Measurements from ENCODE around the gene GOLM1. TPM values are rescaled to one million over a fixed set of nuclear protein-coding genes. Genes with fewer than 3 reads are reported as not detected.
"Not testable (repeated sequence)": the region's sequence is repeated elsewhere in the genome, so short reads cannot be mapped to it uniquely, and the experiment has no call there.

Gene GOLM1, protein sequence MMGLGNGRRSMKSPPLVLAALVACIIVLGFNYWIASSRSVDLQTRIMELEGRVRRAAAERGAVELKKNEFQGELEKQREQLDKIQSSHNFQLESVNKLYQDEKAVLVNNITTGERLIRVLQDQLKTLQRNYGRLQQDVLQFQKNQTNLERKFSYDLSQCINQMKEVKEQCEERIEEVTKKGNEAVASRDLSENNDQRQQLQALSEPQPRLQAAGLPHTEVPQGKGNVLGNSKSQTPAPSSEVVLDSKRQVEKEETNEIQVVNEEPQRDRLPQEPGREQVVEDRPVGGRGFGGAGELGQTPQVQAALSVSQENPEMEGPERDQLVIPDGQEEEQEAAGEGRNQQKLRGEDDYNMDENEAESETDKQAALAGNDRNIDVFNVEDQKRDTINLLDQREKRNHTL
- 100 to 1,000 TPM in 4 of 5 donors, 10 to 100 TPM in 1; 92.3 to 116 (median 107) TPM for polyA plus RNA-seq (ENCODE audit: insufficient read depth in 1 of 5, insufficient read length in 5 of 5, low replicate concordance in 1 of 5)
- long read RNA-seq, donor 1, transcript GOLM1-203 (10 exons, 3,046 nt): major isoform, 38 of 57 reads
- long read RNA-seq, donor 1, partial matches to known transcripts: 17 of 57 reads
- long read RNA-seq, donor 1, other reads (novel, unspliced or antisense): 0 of 57 reads
- long read RNA-seq, donor 2, transcript GOLM1-203 (10 exons, 3,046 nt): major isoform, 28 of 34 reads
- long read RNA-seq, donor 2, partial matches to known transcripts: 0 of 34 reads
- long read RNA-seq, donor 2, other reads (novel, unspliced or antisense): 6 of 34 reads
- long read RNA-seq, donor 3, transcript GOLM1-203 (10 exons, 3,046 nt): major isoform, 13 of 23 reads
- long read RNA-seq, donor 3, partial matches to known transcripts: 8 of 23 reads
- long read RNA-seq, donor 3, other reads (novel, unspliced or antisense): 0 of 23 reads
- long read RNA-seq, donor 4, transcript GOLM1-203 (10 exons, 3,046 nt): major isoform, 13 of 21 reads
- long read RNA-seq, donor 4, partial matches to known transcripts: 8 of 21 reads
- long read RNA-seq, donor 4, other reads (novel, unspliced or antisense): 0 of 21 reads
- long read RNA-seq, donor 5, transcript GOLM1-203 (10 exons, 3,046 nt): major isoform, 13 of 20 reads
- long read RNA-seq, donor 5, partial matches to known transcripts: 5 of 20 reads
- long read RNA-seq, donor 5, other reads (novel, unspliced or antisense): 0 of 20 reads
- long read RNA-seq, donor 6, transcript GOLM1-203 (10 exons, 3,046 nt): major isoform, 31 of 34 reads
- long read RNA-seq, donor 6, partial matches to known transcripts: 0 of 34 reads
- long read RNA-seq, donor 6, other reads (novel, unspliced or antisense): 0 of 34 reads
- long read RNA-seq, donor 7, transcript GOLM1-203 (10 exons, 3,046 nt): major isoform, 37 of 42 reads
- long read RNA-seq, donor 7, partial matches to known transcripts: 0 of 42 reads
- long read RNA-seq, donor 7, other reads (novel, unspliced or antisense): 5 of 42 reads
- long read RNA-seq, donor 8, transcript GOLM1-203 (10 exons, 3,046 nt): major isoform, 11 of 12 reads
- long read RNA-seq, donor 8, partial matches to known transcripts: 0 of 12 reads
- long read RNA-seq, donor 8, other reads (novel, unspliced or antisense): 0 of 12 reads

GRCh38 chr9:86098824-86099700, at the start of gene GOLM1:
TSS of gene GOLM1 (minus strand) at chr9:86099558. CDS start at chr9:86079320, 20,238 bp downstream.
- DNase-seq: peak; percentile 51 to 58

DNA sequence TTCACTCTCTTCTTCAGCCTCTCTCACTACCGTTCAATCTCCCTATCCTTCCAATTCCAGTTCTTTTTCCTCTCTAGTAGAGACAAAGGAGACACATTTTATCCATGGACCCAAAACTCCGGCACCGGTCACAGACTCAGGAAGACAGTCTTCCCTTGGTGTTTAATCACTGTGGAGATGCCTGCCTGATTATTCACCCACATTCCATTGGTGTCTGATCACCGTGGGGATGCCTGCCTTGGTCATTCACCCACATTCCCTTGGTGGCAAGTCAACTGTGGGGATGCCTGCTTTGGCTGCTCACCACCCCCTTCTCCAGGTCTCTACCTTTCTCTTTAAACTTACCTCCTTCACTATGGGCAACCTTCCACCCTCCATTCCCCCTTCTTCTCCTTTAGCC, 47.3 kb upstream of the GOLM1 start:
- DNase-seq: not testable (repeated sequence)

DNA sequence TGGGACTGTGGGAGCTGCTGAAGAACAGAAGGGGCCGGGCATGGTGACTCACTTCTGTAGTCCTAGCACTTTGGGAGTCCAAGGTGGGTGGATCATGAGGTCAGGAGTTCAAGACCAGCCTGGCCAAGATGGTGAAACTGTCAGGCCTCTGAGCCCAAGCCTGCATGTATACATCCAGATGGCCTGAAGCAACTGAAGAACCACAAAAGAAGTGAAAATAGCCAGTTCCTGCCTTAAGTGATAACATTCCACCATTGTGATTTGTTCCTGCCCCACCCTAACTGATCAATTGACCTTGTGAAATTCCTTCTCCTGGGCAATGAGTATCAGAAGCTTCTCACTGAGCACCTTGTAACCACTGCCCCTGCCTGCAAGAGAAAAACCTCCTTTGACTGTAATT, 46.6 kb upstream of the GOLM1 start:
- DNase-seq: not testable (repeated sequence)

- no peak for DNase-seq
Observed at GRCh38 chr9:86142973-86143372, 43.6 kb upstream of the GOLM1 start.

GRCh38 chr9:86141843-86142242, 42.5 kb upstream of the GOLM1 start:
- DNase-seq: no peak

DNA sequence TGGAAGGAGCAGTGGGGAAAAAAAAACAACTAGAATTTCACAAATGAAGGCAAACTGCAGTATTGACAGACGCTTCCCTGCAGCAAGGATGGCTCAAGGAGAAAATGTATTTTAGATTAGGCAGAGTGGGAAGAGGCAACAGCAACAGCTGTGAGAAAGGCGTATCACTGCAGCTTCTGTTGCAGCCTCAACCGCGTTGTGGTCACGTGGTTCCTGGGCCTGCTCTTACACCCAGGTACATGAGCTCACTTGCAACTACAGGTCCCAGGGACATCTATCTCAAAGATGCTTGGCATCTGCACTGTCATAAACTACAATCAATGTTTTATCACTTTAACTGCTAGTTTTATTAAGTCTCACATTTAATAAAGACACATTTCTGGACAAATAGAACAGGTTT, 36.0 kb upstream of the GOLM1 start:
- no peak for DNase-seq

DNA sequence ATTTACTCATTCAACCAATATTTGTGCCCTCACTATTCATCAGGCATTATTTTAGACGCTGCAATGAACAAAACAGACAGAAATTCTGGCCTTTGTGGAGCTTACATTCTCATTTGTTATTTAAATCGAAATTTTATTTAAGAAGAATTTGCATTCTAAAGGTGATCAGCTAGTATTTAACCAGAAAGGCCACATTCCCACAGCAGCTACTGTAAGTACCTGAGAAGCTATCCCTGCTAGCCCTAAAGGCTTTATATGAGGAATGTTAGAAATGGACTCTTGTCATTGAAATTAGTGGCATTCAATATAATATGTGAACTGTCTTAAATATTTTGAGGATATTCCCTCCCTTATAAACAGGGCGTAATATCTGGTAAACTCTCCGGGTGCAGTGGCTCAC, 35.0 kb upstream of the GOLM1 start:
- no peak for DNase-seq

GRCh38 chr9:86128235-86128822, 29.0 kb upstream of the GOLM1 start:
- DNase-seq: no peak

DNA sequence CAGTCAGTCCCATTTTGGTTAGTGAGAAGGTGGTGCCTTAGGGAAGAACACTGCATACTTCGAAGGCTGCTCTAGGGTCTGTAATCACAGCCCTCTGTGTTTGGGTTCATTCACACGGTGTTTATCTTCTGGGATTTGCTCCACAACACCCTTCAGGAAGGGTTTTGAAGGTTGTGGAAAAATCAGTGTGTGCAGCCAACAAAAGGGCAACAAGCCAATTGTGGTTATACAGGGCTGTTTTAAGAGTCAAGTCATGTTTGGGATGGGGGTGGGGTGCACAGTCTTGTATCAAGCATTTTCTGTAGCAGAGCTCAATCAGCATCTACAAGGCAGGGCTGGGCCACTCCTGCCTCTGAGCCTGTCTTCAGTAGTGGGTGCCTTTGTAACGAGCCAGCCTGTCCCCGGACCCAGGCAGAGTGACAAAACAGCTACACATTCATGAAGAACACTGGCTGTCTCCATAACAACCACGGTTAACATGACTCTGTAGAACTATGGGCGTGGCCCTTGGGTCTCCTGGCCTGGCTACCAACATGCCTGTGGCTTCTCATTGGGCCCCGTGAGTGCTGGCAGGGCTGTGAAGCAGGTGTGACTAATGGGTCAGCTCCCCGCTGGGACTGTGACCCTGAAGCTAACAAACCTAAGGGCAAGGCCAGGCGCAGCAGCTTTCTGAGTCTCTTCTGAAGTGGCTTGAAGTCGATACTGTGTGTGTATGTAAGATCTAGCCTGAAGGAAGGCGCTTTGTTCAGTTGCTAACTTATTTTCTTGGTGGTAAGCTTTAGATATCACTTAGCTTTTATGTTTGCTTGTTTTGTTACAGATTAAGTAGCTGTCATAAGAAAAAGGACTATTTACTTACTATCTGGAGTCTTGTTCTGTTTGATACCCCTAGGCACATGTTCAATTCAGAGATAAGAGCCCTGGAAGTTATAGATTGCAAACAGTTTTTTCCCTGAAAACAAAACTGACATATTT, 27.9 kb upstream of the GOLM1 start:
- DNase-seq: peak; percentile 75 to 76

DNA sequence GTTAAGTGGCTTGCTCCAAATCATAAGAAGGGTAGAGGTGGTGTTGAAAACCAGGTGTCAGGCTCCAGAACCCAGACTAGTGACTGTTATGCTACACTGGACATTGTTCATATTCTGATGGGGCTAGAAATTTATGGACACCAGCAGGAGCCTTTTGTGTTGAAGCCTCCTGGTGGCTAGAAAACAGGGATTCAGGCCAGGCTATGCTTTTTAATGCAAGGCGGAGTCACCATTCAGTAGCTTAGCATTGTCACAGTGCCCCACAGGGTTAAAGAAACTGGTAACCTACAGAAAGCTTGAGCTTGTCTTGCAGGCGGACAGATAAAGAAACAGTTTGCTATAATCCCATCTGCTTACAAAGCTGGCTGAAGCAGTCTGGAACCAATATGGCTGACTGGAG, 23.0 kb upstream of the GOLM1 start:
- no peak for DNase-seq

GRCh38 chr9:86119457-86119856, 20.1 kb upstream of the GOLM1 start:
- DNase-seq: no peak

DNA sequence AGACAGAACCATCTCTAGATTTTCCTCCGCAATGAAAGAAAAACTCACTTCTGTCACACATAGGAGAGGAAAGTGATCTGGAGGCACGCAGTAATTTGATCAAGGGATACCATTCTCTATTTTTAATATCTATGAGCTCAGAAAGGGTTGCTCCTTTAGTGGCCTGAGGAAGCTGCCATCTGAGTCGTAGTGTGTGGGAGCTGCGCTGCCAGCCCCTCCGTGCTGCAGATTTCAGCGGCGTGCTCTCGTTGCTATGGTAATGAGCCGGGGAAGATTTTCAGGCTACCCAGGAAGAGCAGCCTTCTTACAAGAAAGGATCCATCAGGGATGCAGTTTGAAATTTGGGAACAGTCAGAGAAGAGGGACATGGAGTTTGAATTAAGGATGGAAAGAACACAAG, 17.1 kb upstream of the GOLM1 start:
- DNase-seq: no peak

- DNase-seq: no peak
Observed at GRCh38 chr9:86115886-86116285, 16.5 kb upstream of the GOLM1 start.

- no peak for DNase-seq
Observed at GRCh38 chr9:86112057-86112456, 12.7 kb upstream of the GOLM1 start.

GRCh38 chr9:86102626-86103025, 3.3 kb upstream of the GOLM1 start:
- no peak for DNase-seq

DNA sequence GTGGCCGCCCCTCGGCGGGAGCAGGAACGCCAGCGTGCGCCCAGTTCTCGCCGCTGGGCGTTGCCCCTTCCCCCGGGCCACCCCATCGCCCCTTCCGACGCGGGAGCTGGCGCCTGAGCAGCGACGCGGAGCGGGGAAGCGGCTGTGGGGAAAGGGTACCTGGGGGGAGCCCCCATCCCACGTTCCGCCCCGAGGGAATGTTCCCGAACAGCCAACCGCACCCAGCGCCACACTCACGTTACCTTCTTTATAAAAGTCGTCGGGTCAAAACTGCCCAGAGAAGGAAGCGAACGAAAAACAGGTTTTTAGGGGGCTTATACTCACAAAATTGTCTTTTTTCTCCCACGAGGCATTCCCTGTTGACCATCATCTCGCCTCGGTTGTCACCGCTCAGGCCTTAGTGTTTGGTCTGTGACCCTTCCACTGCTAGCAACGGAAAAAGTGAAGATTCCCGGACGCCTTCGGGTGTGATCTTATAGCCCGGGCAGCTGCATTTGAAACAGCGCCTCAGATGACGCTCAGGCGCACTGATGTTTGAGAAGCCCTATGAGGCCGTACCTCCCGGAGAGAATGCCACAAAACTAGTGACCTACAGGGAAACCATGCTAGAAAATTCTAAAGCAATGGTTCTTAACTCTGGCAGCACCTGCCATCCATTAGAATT, 475 bp upstream of the GOLM1 start:
- DNase-seq: peak; percentile 34 to 45

DNA sequence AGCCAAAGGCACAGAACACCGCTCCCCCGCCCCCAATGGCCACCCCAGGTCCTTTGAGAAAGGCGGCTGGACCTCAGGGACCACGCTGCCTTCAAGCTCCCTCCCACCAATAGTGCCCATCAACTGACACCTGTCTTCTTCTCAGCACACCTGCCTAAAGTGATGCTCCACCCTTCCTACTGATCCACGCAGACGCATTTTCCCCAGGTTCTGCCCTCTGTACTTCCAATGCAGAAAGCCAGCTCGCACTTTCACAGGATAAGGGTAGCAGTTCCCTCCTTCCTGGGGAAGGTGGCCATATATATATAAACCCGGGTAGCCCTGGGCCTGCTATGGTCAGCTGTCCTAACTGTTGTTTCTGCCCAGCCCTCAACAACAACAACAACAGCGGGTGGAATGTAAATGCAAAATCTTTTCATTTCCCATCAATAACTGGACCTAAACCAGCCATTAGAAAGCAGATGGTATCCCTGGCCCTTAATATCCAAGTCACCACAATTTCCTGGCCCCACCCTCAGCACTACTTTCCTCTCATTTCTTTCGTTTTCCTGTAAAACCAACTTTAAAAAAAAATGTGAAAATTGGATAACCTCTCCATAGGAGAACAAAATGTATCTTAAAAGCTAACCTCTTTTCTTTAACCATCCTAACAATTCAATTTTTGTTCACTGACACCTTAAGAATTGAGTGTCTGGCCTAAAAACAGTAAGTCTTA, 1.7 kb downstream of the GOLM1 start:
- DNase-seq: no peak

Data from right lung (tissue), 10 donors.